Mesenchymal stem cell (in vitro differentiated cells and primary cell): ENCODE results near the gene DGCR8.

Source experiments
- DNase-seq: peaks from one replicate; pipeline ENCODE4 v3.0.0-alpha.2; 2013
- H2AFZ ChIP-seq: one replicate; pipeline ENCODE4 v1.6.1; 2013; ENCODE audit warnings: low read depth, mild to moderate bottlenecking, control low read depth, inconsistent platforms, low read length, moderate library complexity
- H2AK5ac ChIP-seq: 2 replicates; pipeline ENCODE4 v1.6.1; 2013; ENCODE audit warnings: low read length, moderate library complexity, mild to moderate bottlenecking, inconsistent platforms; ENCODE audit not compliant: severe bottlenecking
- H2BK120ac ChIP-seq: one replicate; pipeline ENCODE4 v1.6.1; 2013; ENCODE audit warnings: low read depth, mild to moderate bottlenecking, inconsistent platforms, low read length, moderate library complexity
- H2BK12ac ChIP-seq, 2 experiments: one replicate each; pipeline ENCODE4 v1.6.1; 2013; ENCODE audit warnings: inconsistent platforms in 2 of 2, low read length in 2 of 2, mild to moderate bottlenecking in 2 of 2, moderate library complexity in 2 of 2, control low read depth in 1 of 2
- H2BK15ac ChIP-seq: one replicate; pipeline ENCODE4 v1.6.1; 2013; ENCODE audit warnings: mild to moderate bottlenecking, low read depth, inconsistent platforms; ENCODE audit not compliant: poor library complexity, severe bottlenecking
- H2BK5ac ChIP-seq: 2 replicates; pipeline ENCODE4 v1.6.1; 2013; ENCODE audit warnings: low read depth, mild to moderate bottlenecking, low read length, control low read depth, inconsistent platforms; ENCODE audit not compliant: poor library complexity, severe bottlenecking
- H3K14ac ChIP-seq, 2 experiments: one replicate each; pipeline ENCODE4 v1.6.1; 2013; ENCODE audit warnings: inconsistent platforms in 2 of 2, low read length in 2 of 2, control low read depth in 1 of 2, mild to moderate bottlenecking in 1 of 2, moderate library complexity in 1 of 2
- H3K18ac ChIP-seq, 2 experiments: one replicate each; pipeline ENCODE4 v1.6.1; 2013; ENCODE audit warnings: inconsistent platforms in 2 of 2, low read length in 2 of 2, control low read depth in 1 of 2, low read depth in 1 of 2, mild to moderate bottlenecking in 1 of 2
- H3K23ac ChIP-seq, 2 experiments: one replicate each; pipeline ENCODE4 v1.6.1; 2013; ENCODE audit warnings: inconsistent platforms in 2 of 2, low read length in 2 of 2, mild to moderate bottlenecking in 2 of 2, moderate library complexity in 2 of 2, control low read depth in 1 of 2
- H3K27ac ChIP-seq: 2 replicates; pipeline ENCODE4 v1.5.1; 2013; ENCODE audit warnings: mild to moderate bottlenecking, moderate library complexity, low read length, control low read depth, inconsistent platforms; ENCODE audit not compliant: poor library complexity, severe bottlenecking
- H3K27me3 ChIP-seq, 2 experiments: 2 replicates each; pipeline versions ENCODE4 v1.6.1 to v1.7.0; 2013; ENCODE audit warnings: low read length in 2 of 2, mild to moderate bottlenecking in 2 of 2, moderate library complexity in 2 of 2, control low read depth in 1 of 2, inconsistent platforms in 1 of 2; ENCODE audit not compliant: control insufficient read depth in 1 of 2, insufficient read depth in 1 of 2
- H3K36me3 ChIP-seq, 2 experiments: 2 replicates each; pipeline versions ENCODE4 v1.6.1 to v1.7.0; 2013; ENCODE audit warnings: low read length in 2 of 2, control low read depth in 1 of 2, inconsistent platforms in 1 of 2, low read depth in 1 of 2, mild to moderate bottlenecking in 1 of 2; ENCODE audit not compliant: insufficient read depth in 2 of 2, control insufficient read depth in 1 of 2
- H3K4ac ChIP-seq, 2 experiments: one replicate each; pipeline ENCODE4 v1.6.1; 2013; ENCODE audit warnings: inconsistent platforms in 2 of 2, low read length in 2 of 2, mild to moderate bottlenecking in 2 of 2, moderate library complexity in 2 of 2, control low read depth in 1 of 2, low read depth in 1 of 2
- H3K4me1 ChIP-seq: 2 replicates; pipeline ENCODE4 v1.6.1; 2013; ENCODE audit warnings: low read depth, low read length, control low read depth; ENCODE audit not compliant: control insufficient read depth, insufficient read depth
- H3K4me2 ChIP-seq: 2 replicates; pipeline ENCODE4 v1.6.1; 2013; ENCODE audit warnings: low read length, mild to moderate bottlenecking, inconsistent platforms; ENCODE audit not compliant: poor library complexity, severe bottlenecking
- H3K4me3 ChIP-seq, 2 experiments: 2 replicates each; pipeline versions ENCODE4 v1.5.1 to v1.7.0; 2013; ENCODE audit warnings: low read length in 2 of 2, mild to moderate bottlenecking in 2 of 2, control low read depth in 1 of 2, low read depth in 1 of 2; ENCODE audit not compliant: insufficient read depth in 1 of 2
- H3K79me1 ChIP-seq: replicated peaks from 2 replicates; pipeline ENCODE4 v1.6.1; 2013; ENCODE audit warnings: mild to moderate bottlenecking, control low read depth, low read length, inconsistent platforms; ENCODE audit not compliant: poor library complexity, severe bottlenecking
- H3K9ac ChIP-seq: 2 replicates; pipeline ENCODE4 v1.7.0; 2013; ENCODE audit warnings: mild to moderate bottlenecking, low read length, moderate library complexity
- H3K9me3 ChIP-seq: 2 replicates; pipeline ENCODE4 v1.7.0; 2013; ENCODE audit warnings: mild to moderate bottlenecking, low read length; ENCODE audit not compliant: control insufficient read depth
- H4K8ac ChIP-seq: one replicate; pipeline ENCODE4 v1.6.1; 2013; ENCODE audit warnings: inconsistent platforms, mild to moderate bottlenecking, low read length, moderate library complexity
- H4K91ac ChIP-seq: one replicate; pipeline ENCODE4 v1.6.1; 2013; ENCODE audit warnings: mild to moderate bottlenecking, low read length, inconsistent platforms
- WGBS: methylation state at CpG from one replicate; pipeline ENCODE4 v1.1.7; 2013; ENCODE audit warnings: mixed read lengths; 5-methylcytosine and 5-hydroxymethylcytosine counted together

The DGCR8 gene

GRCh38 chr22:20055654-20056053, 24.4 kb upstream of the DGCR8 start:
- H2BK12ac ChIP-seq = no peak overlapping the region
- no peak overlapping the region for H3K4me2 ChIP-seq
- H3K4me1 ChIP-seq = no peaks in the 10 kb centered on the region
- H2AK5ac ChIP-seq = no peak overlapping the region
- no peak overlapping the region for H3K23ac ChIP-seq
- no peak overlapping the region for H3K4me3 ChIP-seq
- no peaks in the 10 kb centered on the region for H3K9me3 ChIP-seq
- H2BK120ac ChIP-seq = no peak overlapping the region
- H3K27me3 ChIP-seq = no peaks in the 10 kb centered on the region
- no peak overlapping the region for H3K14ac ChIP-seq
- H3K36me3 ChIP-seq = peaks cover 69 to 77% of the 10 kb centered on the region in 2 experiments
- DNase-seq = no peak
- H3K9ac ChIP-seq = no peak overlapping the region
- peaks cover 17% of the 10 kb centered on the region for H3K79me1 ChIP-seq
- H3K27ac ChIP-seq = no peak overlapping the region
- no peak overlapping the region for H2BK15ac ChIP-seq
- 92% methylated on average over 15 of the region's 15 CpGs for WGBS
- H2AFZ ChIP-seq = no peak overlapping the region
- no peak overlapping the region for H3K4ac ChIP-seq
- H4K8ac ChIP-seq = no peak overlapping the region
- H4K91ac ChIP-seq = no peak overlapping the region
- no peak overlapping the region for H3K18ac ChIP-seq
- no peak overlapping the region for H2BK5ac ChIP-seq

GRCh38 chr22:20056161-20056560, 23.9 kb upstream of the DGCR8 start:
- DNase-seq = no peak
- no peak overlapping the region for H2BK120ac ChIP-seq
- H2BK12ac ChIP-seq = no peak overlapping the region
- H4K91ac ChIP-seq = peak overlapping the region; percentile 25
- H2AFZ ChIP-seq = no peak overlapping the region
- no peak overlapping the region for H3K14ac ChIP-seq
- no peak overlapping the region for H2BK15ac ChIP-seq
- no peak overlapping the region for H3K4me3 ChIP-seq
- no peak overlapping the region for H2AK5ac ChIP-seq
- peaks cover 17% of the 10 kb centered on the region for H3K79me1 ChIP-seq
- no peaks in the 10 kb centered on the region for H3K9me3 ChIP-seq
- H3K36me3 ChIP-seq = peaks cover 73 to 78% of the 10 kb centered on the region in 2 experiments
- H3K23ac ChIP-seq = no peak overlapping the region
- no peak overlapping the region for H3K27ac ChIP-seq
- H3K4me2 ChIP-seq = no peak overlapping the region
- WGBS = 95% methylated on average over 10 of the region's 10 CpGs
- H2BK5ac ChIP-seq = no peak overlapping the region
- no peak overlapping the region for H3K4ac ChIP-seq
- H4K8ac ChIP-seq = no peak overlapping the region
- H3K4me1 ChIP-seq = no peaks in the 10 kb centered on the region
- no peak overlapping the region for H3K18ac ChIP-seq
- H3K27me3 ChIP-seq = no peaks in the 10 kb centered on the region
- H3K9ac ChIP-seq = no peak overlapping the region

DNA sequence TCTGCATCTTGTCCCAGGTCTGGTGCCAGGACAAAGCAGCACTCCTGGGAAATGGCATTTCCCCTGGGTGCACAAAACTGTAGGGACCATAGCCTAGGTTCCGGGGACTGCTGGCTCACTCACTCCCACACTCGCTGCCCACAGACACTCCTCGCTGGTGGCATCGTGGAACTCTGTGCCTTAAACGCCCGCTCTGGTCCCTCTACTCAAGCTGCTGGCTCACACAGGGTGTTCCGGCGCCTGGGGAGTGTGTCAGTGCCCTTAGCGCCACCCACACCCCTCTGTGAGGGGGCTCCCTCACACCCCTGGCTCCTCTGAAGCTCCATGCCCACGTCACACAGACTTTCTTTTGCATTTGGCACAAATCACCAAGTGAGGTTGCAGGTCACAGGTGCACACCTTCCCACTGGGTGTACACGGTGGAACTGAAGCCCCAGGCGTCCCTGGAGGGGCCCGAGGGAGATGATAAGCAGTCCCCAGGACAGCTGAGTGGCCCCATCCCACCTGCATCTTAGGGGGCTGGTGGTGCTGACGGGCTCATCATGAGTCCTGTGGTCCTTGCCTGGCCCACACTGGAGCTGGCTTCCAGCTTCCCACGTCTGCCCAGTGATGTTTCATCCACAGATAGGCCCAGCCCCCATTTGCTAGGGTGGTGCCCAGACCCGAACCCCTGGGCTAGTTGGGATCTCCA, 23.2 kb upstream of the DGCR8 start:
- no peak overlapping the region for H3K4ac ChIP-seq
- H4K8ac ChIP-seq = no peak overlapping the region
- H2BK120ac ChIP-seq = no peak overlapping the region
- no peak overlapping the region for H2BK15ac ChIP-seq
- H3K4me2 ChIP-seq = no peak overlapping the region
- no peak overlapping the region for H3K27ac ChIP-seq
- H3K79me1 ChIP-seq = peaks cover 16% of the 10 kb centered on the region
- WGBS = 91% methylated on average over 16 of the region's 16 CpGs
- no peak overlapping the region for H3K9ac ChIP-seq
- no peak overlapping the region for H2AK5ac ChIP-seq
- H3K23ac ChIP-seq = no peak overlapping the region
- peaks cover 2% of the 10 kb centered on the region for H3K4me1 ChIP-seq
- H3K27me3 ChIP-seq = no peaks in the 10 kb centered on the region
- peaks cover 74 to 81% of the 10 kb centered on the region in 2 experiments for H3K36me3 ChIP-seq
- no peak overlapping the region for H3K4me3 ChIP-seq
- no peak overlapping the region for H3K14ac ChIP-seq
- no peak overlapping the region for H2BK5ac ChIP-seq
- no peak overlapping the region for H4K91ac ChIP-seq
- no peak overlapping the region for H2AFZ ChIP-seq
- H3K18ac ChIP-seq = no peak overlapping the region
- no peaks in the 10 kb centered on the region for H3K9me3 ChIP-seq
- no peak overlapping the region for H2BK12ac ChIP-seq
- no peak for DNase-seq

DNA sequence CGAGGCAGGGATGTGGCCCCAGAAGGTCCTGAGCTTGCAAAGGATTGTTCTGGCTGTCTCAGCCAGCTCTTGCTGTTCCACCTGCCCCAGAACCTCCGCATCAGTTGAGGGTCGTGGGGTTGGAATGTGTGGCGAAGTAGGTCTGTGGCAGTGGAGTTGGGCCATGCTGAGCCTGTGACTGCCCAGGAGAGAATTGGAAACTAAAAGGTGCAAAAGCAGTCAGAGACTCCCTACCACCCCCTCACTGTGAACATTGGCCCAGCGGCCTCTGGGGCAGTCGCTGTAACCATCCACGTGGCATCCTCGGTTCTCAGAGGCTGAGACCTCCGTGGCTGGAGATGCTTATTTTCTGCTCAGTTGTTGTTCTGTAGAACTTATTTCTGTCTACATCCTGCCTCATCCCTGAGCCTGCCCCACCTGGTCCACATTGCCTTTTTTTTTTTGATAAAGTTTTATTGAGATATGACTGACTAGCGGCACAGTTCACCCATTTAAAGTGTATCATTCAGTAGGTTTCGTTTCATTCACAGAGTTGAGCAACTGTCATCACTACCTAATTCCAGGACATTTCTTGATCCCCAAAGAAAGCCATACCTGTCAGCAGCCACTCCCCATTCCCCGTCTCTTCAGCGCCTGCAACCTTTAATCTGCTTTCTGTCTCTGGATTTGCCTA, 22.3 kb upstream of the DGCR8 start:
- Histone ChIP-seq H3K9me3 (no peaks in the 10 kb centered on the region), H2BK12ac (no peak overlapping the region), H3K14ac (no peak overlapping the region), H3K4me1 (peaks cover 8% of the 10 kb centered on the region), H3K79me1 (peaks cover 13% of the 10 kb centered on the region), H4K8ac (no peak overlapping the region), H3K4ac (no peak overlapping the region), H3K36me3 (peaks cover 74 to 80% of the 10 kb centered on the region in 2 experiments), H3K18ac (no peak overlapping the region), H3K27ac (no peak overlapping the region), H2AK5ac (no peak overlapping the region), H3K4me2 (no peak overlapping the region), H4K91ac (no peak overlapping the region), H2BK120ac (no peak overlapping the region), H2AFZ (no peak overlapping the region), H3K4me3 (no peak overlapping the region), H3K27me3 (no peaks in the 10 kb centered on the region), H2BK15ac (no peak overlapping the region), H2BK5ac (no peak overlapping the region), H3K23ac (no peak overlapping the region), H3K9ac (no peak overlapping the region)
- 100% methylated on average over 4 of the region's 13 CpGs for WGBS
- no peak for DNase-seq
